Pancreas (tissue), 10 donors: ENCODE measurements around the gene RGL1. TPM values are rescaled to one million over a fixed set of nuclear protein-coding genes. Genes with fewer than 3 reads are reported as not detected.

Experiments
- ATAC-seq, 4 donors: fragments of 200-7000 bp; cut with Tn5 transposase; one replicate each; pipeline versions ENCODE4 v1.8.0 to v1.9.1; 2020; ENCODE audit warnings: mild to moderate bottlenecking in 4 of 4, moderate library complexity in 4 of 4
- DNase-seq, 6 donors: peaks; one replicate each; pipeline ENCODE4 v3.0.0-alpha.2; 2020
- FAIRE-seq: peaks from 2 replicates; lab custom pipeline; 2012; peaks lifted over from hg19 to GRCh38; lab: Jason Lieb, UNC
- H3K27ac ChIP-seq, 4 donors: fragments of 200-600 bp; sonication (generic); 1 replicate in 3 of 4; 2 replicates in 1 of 4; pipeline versions ENCODE4 v1.5.0 to v1.8.0; 2020
- H3K27me3 ChIP-seq, 4 donors: fragments of 200-600 bp; one replicate each; pipeline ENCODE4 v1.8.0; 2021
- H3K36me3 ChIP-seq, 3 donors: fragments of 200-600 bp; sonication (generic) in 1 of 3; one replicate each; pipeline versions ENCODE4 v1.5.0 to v1.8.0; 2020 to 2021
- H3K4me1 ChIP-seq, 3 donors: fragments of 200-600 bp; one replicate each; pipeline ENCODE4 v1.8.0; 2021
- H3K4me3 ChIP-seq, 4 donors: fragments of 200-600 bp; sonication (generic) in 2 of 4; one replicate each; pipeline versions ENCODE4 v1.5.0 to v1.8.0; 2020 to 2021
- H3K9me3 ChIP-seq, 4 donors: fragments of 200-600 bp; one replicate each; pipeline ENCODE4 v1.8.0; 2021
- WGBS, 2 donors: extraction: QIAGEN DNeasy Blood & Tissue Kit; methylation state at CpG; one replicate each; pipeline ENCODE4 v1.1.7; 2013; 5-methylcytosine and 5-hydroxymethylcytosine counted together
- intact Hi-C, 3 donors: fragments of 100-400 bp; cut with DNase I; formaldehyde crosslinking; loops; one replicate each; pipeline versions ENCODE4 v1.11.1 to v1.14.2; 2022
- polyA plus RNA-seq, 2 donors: library from polyadenylated mRNA; stranded (reverse); fragments of 200-250 nt; gene quantifications; one replicate each; pipeline ENCODE4 v1.2.3, GENCODE V29; 2013
- total RNA-seq, 6 donors: library from RNA; stranded (reverse); fragmentation: NEBNext Ultra II Directional in 4 of 6; extraction: Animal tissue kit (Norgen Biotek cat#: 25700) in 4 of 6; gene quantifications; one replicate each; pipeline versions ENCODE4 v1.2.1 to v1.2.4, GENCODE V29; 2021 to 2023
- TF ChIP-seq, protein P1 (sequence below), 4 donors: fragments of 200-600 bp; sonication (generic) in 3 of 4; IDR thresholded peaks; one replicate each; pipeline versions ENCODE4 v1.5.0 to v1.8.0; 2021; ENCODE audit warnings: antibody characterized with exemption in 4 of 4
- donor health status: healthy with polysubstance abuse.
- donor health status: DM: no; HTN: no; CAD: no; lungs with moderate emphysema.
- donor health status: DM: no; HTN: no; CAD: no.
- donor health status: control.
- donor health status: control.
- donor health status: Bipolar disorder and iron deficiency.
- donor health status: DM: yes; HTN: yes; CAD: no.
- donor health status: DM: no; HTN: no; CAD: no.
- donor health status: DM: no; HTN: no; CAD: no.
- donor health status: DM: yes; HTN: yes; CAD: no.

Gene RGL1
- total and polyA plus RNA-seq, 8 donors: 2.8 to 9.1 (median 5.0) TPM

DNA sequence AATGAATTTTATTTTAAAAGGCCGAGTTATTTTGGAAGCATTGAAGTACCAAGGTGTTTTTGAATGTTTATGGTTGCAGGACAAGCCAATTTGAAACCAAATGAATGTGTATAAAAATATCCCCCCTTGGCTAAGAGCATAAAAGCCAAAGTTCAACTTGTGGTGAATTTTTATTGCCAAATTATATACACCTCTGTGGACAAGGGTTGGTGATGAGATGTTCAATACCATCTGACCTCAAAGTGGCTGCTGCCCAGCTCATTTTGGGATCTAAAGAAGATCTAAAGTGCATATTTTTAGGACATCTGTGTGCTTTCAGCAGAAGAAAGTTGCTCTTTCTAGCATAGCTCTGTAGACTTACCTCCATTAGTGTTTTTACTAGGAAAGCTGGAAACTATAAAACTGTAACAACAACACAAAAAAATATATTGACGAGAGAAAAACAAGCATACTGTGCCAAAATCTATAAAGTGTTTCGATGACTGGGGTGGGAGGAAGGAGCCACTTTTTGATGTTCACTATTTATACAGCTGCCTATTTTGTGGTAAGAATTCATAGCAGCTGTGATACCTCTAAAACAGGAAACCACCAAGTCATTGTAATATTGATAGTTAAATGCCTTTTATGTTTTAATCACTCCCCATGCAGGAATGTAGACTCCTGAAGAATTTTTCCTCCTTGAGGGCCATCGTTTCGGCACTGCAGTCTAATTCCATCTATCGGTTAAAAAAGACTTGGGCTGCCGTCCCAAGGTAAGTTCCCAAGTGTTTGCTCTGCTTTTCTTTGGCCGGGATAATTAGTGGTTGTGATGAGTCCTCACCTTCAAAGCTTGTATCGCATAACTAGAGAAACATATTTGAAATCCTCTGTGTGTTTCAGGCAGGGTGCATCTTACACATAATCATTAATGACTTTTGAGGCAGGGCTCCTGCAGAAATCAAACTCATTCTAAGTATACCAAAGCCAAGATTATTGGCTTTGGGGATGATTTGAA lies 83.2 kb downstream of the RGL1 start:
- H3K4me3 ChIP-seq: no peak overlapping the region
- H3K36me3 ChIP-seq: peaks cover 0 to 5% (median 0%) of the 10 kb centered on the region in 3 donors
- no peaks in the 10 kb centered on the region for H3K4me1 ChIP-seq
- TF ChIP-seq, protein P1, sequence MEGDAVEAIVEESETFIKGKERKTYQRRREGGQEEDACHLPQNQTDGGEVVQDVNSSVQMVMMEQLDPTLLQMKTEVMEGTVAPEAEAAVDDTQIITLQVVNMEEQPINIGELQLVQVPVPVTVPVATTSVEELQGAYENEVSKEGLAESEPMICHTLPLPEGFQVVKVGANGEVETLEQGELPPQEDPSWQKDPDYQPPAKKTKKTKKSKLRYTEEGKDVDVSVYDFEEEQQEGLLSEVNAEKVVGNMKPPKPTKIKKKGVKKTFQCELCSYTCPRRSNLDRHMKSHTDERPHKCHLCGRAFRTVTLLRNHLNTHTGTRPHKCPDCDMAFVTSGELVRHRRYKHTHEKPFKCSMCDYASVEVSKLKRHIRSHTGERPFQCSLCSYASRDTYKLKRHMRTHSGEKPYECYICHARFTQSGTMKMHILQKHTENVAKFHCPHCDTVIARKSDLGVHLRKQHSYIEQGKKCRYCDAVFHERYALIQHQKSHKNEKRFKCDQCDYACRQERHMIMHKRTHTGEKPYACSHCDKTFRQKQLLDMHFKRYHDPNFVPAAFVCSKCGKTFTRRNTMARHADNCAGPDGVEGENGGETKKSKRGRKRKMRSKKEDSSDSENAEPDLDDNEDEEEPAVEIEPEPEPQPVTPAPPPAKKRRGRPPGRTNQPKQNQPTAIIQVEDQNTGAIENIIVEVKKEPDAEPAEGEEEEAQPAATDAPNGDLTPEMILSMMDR (IDR thresholded peaks at IDR 0.05): no peak
- H3K27me3 ChIP-seq: no peaks in the 10 kb centered on the region
- FAIRE-seq (no peak), ATAC-seq (no peak), DNase-seq (no peak)
- H3K27ac ChIP-seq: no peak overlapping the region
- H3K9me3 ChIP-seq: no peaks in the 10 kb centered on the region
- intact Hi-C loops: no loop called here
- WGBS, 2 donors: 69 to 72% methylated on average over 9 of the region's 9 CpGs

DNA sequence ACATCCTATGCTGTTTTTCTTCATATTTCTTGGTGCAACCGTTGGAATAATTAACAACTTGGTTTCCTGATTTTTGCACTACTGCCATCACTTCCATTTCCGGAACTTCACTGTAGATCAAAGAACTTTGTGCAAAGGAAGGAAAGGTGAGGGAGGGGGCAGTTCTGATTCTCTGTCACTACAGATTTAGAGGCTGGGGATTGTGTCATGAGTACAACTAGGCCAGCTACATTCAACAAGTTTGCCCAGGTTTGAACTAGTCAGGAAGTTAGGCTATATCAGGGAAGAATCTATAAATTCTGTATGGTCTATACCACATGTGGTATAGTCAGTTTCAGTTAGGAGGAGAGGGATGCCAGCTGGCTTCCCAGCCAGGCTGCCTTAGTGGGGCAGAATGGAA lies 84.2 kb downstream of the RGL1 start:
- TF ChIP-seq, protein P1 (IDR thresholded peaks at IDR 0.05): no peak
- 79 to 80% methylated on average over 2 of the region's 2 CpGs for WGBS, 2 donors
- Histone ChIP-seq H3K27me3 (no peaks in the 10 kb centered on the region), H3K4me1 (no peaks in the 10 kb centered on the region), H3K36me3 (peaks cover 0 to 5% (median 0%) of the 10 kb centered on the region in 3 donors), H3K4me3 (no peak overlapping the region), H3K9me3 (no peaks in the 10 kb centered on the region), H3K27ac (no peak overlapping the region)
- DNase-seq (no peak), ATAC-seq (no peak), FAIRE-seq (no peak)
- intact Hi-C loops: no loop called here

DNA sequence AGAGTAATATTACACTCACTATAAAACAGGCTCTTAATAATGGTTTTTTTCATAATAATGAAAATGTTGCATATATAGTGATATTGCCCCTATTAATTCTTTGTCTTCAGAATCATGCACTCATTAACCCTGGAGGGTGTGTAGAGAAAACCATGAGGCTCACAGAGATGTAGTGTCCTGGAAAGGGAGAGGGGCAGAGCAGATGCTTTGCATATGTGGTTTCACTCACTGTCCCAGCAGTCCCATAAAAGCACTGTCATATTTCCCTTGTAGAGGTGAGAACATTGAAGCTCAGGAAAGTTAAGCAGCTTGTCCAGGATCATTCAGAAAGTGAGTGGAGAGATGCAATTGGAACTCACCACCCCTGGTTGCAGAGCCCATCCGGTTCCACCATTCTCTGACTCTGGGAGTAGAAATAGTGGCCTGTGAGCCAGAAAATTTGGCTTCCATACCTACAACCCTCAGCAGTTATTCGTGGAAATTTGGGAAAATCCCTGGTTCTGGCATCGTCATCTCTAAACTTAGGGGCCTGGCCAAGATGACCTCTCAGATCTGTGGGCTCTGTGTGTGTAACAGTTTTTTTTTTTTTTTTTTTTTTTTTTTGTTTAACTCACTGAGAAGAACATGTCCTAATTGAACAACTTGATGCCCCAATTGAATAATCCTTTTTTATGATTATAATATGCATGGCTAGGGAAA lies 86.4 kb downstream of the RGL1 start:
- Histone ChIP-seq H3K4me1 (no peaks in the 10 kb centered on the region), H3K9me3 (no peaks in the 10 kb centered on the region), H3K4me3 (no peak overlapping the region), H3K36me3 (peaks cover 0 to 5% (median 0%) of the 10 kb centered on the region in 3 donors), H3K27ac (no peak overlapping the region), H3K27me3 (no peaks in the 10 kb centered on the region)
- 78 to 83% methylated on average over 3 of the region's 3 CpGs for WGBS, 2 donors
- TF ChIP-seq, protein P1 (IDR thresholded peaks at IDR 0.05): no peak
- DNase-seq (no peak), FAIRE-seq (no peak), ATAC-seq (no peak)
- intact Hi-C loops: no loop called here

DNA sequence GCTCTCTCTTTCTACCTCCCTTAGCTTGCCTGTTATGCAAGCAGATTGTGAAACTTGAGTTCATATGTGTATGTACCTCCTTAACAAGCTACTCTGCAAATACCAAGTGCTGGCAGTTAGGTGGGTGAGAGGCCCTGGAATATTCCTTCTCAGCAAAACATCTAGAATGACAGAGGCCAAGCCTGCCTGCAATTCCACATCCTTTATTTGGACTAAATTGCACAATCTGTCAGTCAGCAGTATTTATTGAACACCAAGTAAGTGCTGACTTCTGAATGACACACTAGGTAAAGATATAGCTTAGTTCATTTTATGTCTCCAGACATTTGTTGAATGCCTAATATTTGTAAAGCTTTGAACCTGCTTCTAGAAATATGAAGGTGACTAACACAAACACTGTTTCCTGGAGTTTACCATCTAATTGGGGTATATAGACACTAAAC lies 87.5 kb downstream of the RGL1 start:
- Histone ChIP-seq H3K27ac (no peak overlapping the region), H3K4me1 (no peaks in the 10 kb centered on the region), H3K4me3 (no peak overlapping the region), H3K27me3 (no peaks in the 10 kb centered on the region), H3K9me3 (no peaks in the 10 kb centered on the region), H3K36me3 (peaks cover 0 to 5% (median 0%) of the 10 kb centered on the region in 3 donors)
- no peak for DNase-seq
- TF ChIP-seq, protein P1 (IDR thresholded peaks at IDR 0.05): no peak
- intact Hi-C loops: no loop called here
- no peak for FAIRE-seq
- peak in 3 of 4 donors; percentile 20 to 52 (median 48) for ATAC-seq
